Embryonic facial prominence (tissue), 1 donor: Measurements from ENCODE around the gene CADM1.
A peak's percentile ranks its signal among the peaks of the same experiment; 100 is the strongest.

ENCODE experiments used
- DNase-seq: peaks from one replicate; pipeline ENCODE4 v3.0.0-alpha.2; 2016; ENCODE audit errors: extremely low spot score

CADM1 gene

GRCh38 chr11:115207916-115208315 lies 296.3 kb downstream of the CADM1 start:
- DNase-seq, result no peak

GRCh38 chr11:115207166-115207591 lies 297.0 kb downstream of the CADM1 start:
- no peak for DNase-seq

GRCh38 chr11:115206365-115207022 lies 297.7 kb downstream of the CADM1 start:
- no peak for DNase-seq

GRCh38 chr11:115202900-115203552 lies 301.2 kb downstream of the CADM1 start:
- DNase-seq, result no peak

- DNase-seq, result no peak
Observed at GRCh38 chr11:115202074-115202473, 302.1 kb downstream of the CADM1 start.

GRCh38 chr11:115201111-115201792 lies 303.0 kb downstream of the CADM1 start:
- DNase-seq, result peak; percentile 31

DNA sequence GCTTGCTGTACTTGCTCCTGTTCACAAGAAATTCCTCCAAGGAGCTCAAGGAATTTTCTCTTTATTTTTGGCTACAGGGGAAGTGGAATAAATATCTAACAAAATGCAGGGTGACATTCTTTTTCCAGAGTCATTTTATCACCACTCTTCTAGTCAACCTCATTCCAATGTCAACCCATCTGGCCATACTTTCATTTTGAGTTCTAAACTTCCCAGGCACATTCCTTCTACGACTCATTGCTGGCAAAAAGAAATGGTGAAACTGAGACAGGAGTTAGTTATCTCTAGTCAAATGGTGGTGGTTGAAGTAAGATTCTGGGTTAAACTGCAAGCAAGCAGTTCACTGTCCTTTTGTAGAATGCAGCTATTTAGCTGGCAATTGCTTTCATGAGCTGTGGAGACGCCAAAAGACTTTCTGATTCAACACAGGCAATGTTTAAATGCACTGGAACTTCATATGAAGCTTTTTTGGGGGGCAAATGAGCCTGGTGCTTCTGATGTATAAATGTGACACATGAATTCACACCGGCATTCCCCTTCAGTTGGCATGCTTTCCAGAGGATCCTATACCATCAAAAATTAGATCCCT lies 304.6 kb downstream of the CADM1 start:
- no peak for DNase-seq

- no peak for DNase-seq
Observed at GRCh38 chr11:115198321-115198741, 305.9 kb downstream of the CADM1 start.

DNA sequence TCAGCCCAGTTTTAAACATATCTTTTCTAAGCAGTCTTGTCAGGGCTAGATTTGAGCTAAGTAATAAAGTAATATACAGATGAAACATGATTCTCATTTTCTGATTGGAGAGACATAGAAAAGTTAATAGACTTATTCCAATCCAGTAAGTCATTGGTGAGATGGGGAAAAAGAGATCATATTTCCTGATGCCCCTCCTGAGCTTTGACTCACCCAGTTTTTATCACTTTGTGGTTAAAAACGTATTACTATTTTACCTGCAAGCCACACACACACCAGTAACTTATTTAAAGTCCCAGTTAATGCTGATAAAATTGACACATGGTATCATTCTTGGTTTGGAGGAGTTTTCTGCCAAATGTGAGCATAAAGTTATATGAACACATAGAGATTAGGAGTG lies 306.8 kb downstream of the CADM1 start:
- no peak for DNase-seq

- DNase-seq, result no peak
Observed at GRCh38 chr11:115197031-115197430, 307.2 kb downstream of the CADM1 start.

- DNase-seq, result no peak
Observed at GRCh38 chr11:115194802-115195110, 309.5 kb downstream of the CADM1 start.

GRCh38 chr11:115193914-115194801 lies 310.1 kb downstream of the CADM1 start:
- no peak for DNase-seq

DNA sequence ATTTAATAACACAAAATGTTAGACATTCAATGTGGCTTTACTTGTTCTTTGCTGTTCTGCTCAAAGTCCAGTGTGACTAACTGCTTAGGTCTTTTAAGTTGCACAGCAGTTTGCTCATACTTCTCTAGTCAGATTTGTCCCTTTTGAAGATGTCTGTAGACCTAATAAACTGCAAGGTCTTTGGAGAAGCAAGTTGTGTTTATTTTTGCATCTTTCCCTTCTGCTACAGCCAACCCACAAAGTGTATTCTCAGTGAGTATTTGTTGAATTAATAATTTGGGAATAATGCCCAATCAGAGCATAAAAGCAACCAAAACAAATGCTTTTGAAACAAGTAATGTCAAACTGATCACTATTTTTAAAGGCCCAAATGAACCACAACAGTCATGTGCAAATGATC lies 312.5 kb downstream of the CADM1 start:
- no peak for DNase-seq

GRCh38 chr11:115190196-115190595 lies 314.0 kb downstream of the CADM1 start:
- DNase-seq, result no peak

- DNase-seq, result no peak
Observed at GRCh38 chr11:115188898-115189278, 315.3 kb downstream of the CADM1 start.

GRCh38 chr11:115188188-115188897 lies 315.9 kb downstream of the CADM1 start:
- DNase-seq, result no peak

DNA sequence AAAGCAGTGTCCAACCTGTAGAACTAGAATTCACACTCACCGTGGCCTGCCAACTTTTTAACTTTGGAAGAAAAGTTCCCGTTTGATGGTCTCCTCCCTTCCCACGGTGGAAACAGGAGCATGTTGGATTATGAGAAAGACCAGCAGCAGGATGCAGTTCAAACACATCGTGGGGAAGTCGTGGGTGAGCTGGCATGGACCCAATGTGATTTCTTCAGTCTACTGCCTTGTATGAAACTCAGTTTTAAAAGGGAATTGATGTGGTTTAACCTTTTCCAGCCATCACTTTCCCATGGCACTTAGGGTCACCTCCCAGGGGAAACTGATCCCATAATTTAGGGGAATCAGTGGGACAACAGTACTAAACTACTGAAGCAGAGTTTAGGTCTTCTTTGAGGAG lies 318.3 kb downstream of the CADM1 start:
- DNase-seq, result no peak

- DNase-seq, result no peak
Observed at GRCh38 chr11:115185507-115185906, 318.7 kb downstream of the CADM1 start.

DNA sequence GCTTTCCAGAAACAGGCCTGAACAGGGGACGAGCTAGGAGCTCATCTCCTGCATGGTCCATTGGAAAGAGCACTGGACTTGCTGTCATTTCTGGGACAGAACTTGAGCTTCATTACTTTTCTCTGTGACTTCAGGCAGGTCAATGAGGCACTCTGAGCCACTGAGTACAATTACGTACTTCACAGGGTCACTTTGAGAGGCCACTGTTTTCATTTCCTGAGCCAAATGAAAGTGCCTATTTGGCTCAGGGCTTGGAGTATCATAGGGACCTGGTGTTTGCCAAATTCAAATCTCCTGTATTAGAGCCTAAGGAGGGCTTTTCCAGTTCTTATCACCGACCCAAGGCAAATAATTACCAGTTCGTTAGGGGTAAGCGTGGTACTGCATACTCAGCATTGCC lies 319.3 kb downstream of the CADM1 start:
- no peak for DNase-seq

- DNase-seq, result no peak
Observed at GRCh38 chr11:115183830-115184229, 320.4 kb downstream of the CADM1 start.

DNA sequence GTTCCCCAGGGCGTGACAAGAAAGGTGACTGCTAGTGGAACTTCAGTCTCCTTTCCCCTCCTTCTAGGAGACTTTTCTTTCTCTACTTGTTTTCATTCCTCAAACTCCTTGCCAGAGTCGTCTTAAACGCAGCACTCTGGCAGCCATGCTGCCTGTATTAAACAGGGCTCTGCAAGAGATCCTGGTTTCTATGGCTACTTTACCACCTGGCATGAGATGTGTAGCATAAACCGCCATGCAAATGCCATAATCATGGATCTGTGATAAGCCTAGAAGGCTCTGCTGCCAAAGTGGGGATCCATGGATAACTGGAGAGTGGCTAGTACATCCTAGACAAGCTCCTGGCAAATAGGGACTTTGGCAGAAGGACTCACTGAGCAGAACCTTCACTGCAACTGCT lies 321.1 kb downstream of the CADM1 start:
- no peak for DNase-seq
